ENCODE measurements around the gene ABCF2. TPM values are rescaled to one million over a fixed set of nuclear protein-coding genes. Genes with fewer than 3 reads are reported as not detected.

The ABCF2 gene
- polyA plus RNA-seq, 1 of the 3 experiments (the other 2 are of a cell fraction) = 75.4 TPM

GRCh38 chr7:151209588-151209987 is 17.4 kb downstream of the ABCF2 start (continued):
- TF ChIP-seq, protein P1, sequence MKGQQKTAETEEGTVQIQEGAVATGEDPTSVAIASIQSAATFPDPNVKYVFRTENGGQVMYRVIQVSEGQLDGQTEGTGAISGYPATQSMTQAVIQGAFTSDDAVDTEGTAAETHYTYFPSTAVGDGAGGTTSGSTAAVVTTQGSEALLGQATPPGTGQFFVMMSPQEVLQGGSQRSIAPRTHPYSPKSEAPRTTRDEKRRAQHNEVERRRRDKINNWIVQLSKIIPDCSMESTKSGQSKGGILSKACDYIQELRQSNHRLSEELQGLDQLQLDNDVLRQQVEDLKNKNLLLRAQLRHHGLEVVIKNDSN (IDR thresholded peaks at IDR 0.05; ENCODE audit: borderline replicate concordance, low read depth) = no peak
- TF ChIP-seq MAX (IDR thresholded peaks at IDR 0.05; ENCODE audit: low read depth) = no peak
- TF ChIP-seq, protein P2, sequence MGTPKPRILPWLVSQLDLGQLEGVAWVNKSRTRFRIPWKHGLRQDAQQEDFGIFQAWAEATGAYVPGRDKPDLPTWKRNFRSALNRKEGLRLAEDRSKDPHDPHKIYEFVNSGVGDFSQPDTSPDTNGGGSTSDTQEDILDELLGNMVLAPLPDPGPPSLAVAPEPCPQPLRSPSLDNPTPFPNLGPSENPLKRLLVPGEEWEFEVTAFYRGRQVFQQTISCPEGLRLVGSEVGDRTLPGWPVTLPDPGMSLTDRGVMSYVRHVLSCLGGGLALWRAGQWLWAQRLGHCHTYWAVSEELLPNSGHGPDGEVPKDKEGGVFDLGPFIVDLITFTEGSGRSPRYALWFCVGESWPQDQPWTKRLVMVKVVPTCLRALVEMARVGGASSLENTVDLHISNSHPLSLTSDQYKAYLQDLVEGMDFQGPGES (IDR thresholded peaks at IDR 0.05; ENCODE audit: low read depth, low read length) = no peak
- no peak for TF ChIP-seq RAD21 (IDR thresholded peaks at IDR 0.05; ENCODE audit: low read length)
- no peak for TF ChIP-seq RXRA (IDR thresholded peaks at IDR 0.05; ENCODE audit: borderline replicate concordance, low read depth)

DNA sequence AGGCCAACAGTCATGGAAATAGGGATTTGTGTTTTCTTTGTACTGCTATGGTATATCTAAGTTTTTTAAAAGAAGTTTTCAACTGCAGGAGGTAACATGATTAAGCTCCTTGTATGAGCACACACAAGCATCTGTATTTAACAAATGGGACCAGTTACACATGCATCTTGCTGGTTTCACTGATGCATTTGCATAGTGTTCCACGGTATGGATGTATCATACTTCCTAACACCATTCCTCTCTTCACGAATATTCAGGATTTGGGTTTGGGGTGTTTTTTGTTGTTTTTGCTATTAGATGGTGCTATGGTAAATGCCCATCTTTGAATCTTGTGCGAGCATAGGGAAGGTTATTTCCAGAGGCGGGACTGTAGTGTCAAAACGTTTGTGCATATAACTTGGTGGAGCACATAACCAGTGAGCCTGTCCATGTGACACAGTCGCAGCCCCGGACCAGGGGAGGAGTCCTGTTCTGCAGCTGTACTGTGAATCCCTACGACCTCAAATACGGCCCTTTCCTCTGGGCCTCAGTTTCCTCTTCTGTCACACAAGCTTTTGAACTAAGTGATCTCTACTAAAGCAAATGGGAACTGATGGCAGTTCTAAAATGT is 18.6 kb downstream of the ABCF2 start:
- Histone ChIP-seq H3K79me2 (ENCODE audit: insufficient read depth) (no peaks in the 10 kb centered on the region), H3K36me3 (replicated peaks in 1 of 2; ENCODE audit: control insufficient read depth in 1 of 2, insufficient read depth in 2 of 2, low read length in 1 of 2) (peaks cover 4 to 8% of the 10 kb centered on the region in 2 experiments), H4K20me1 (ENCODE audit: insufficient read depth) (0 out of 2 replicates have a peak, but pooled peaks cover 9% of the 10 kb centered on the region), H3K4me3 (ENCODE audit: low read depth in 2 of 2, low read length in 1 of 2) (no peak overlapping the region), H3K9ac (no peak overlapping the region), H3K4me1 (ENCODE audit: control insufficient read depth in 1 of 2, insufficient read depth in 2 of 2, low read depth in 1 of 2, low read length in 1 of 2) (no peaks in the 10 kb centered on the region), H3K9me2 (no peaks in the 10 kb centered on the region), H2AFZ (ENCODE audit: low read depth) (no peak overlapping the region), H3K9me3 (no peaks in the 10 kb centered on the region), H3K27me3 (ENCODE audit: insufficient read depth) (peaks cover 33% of the 10 kb centered on the region), H3K4me2 (no peak overlapping the region), H3K27ac (ENCODE audit: low read depth in 2 of 2, low read length in 1 of 2) (no peak overlapping the region), H3F3A (replicated peaks; ENCODE audit: insufficient read depth) (no peaks in the 10 kb centered on the region)
- no peak for DNase-seq
- CTCF ChIA-PET = interaction anchor here (0.7 to 0.9 kb wide), 2 partner anchors 19 to 36 kb away, joined by 3 read pairs; partner anchors contain the start of gene ABCF2
- WGBS (ENCODE audit: low lambda C conversion rate) = 64% methylated on average over 9 of the region's 9 CpGs
- POLR2A ChIA-PET = interaction anchor here (0.6 to 0.9 kb wide), 2 partner anchors 19 to 21 kb away, joined by 3 read pairs; partner anchors contain the start of gene ABCF2
- TF ChIP-seq TEAD4 (IDR thresholded peaks at IDR 0.05; ENCODE audit: borderline replicate concordance, insufficient read depth) (no peak), TAF1 (IDR thresholded peaks at IDR 0.05; ENCODE audit: borderline replicate concordance, low read depth, low read length) (no peak), SMC3 (IDR thresholded peaks at IDR 0.05; ENCODE audit: low read depth, low read length) (no peak), RAD21 (IDR thresholded peaks at IDR 0.05; ENCODE audit: low read length) (no peak), GATA2 (CRISPR knock-in tag; IDR thresholded peaks at IDR 0.05) (no peak), FOXJ3 (CRISPR knock-in tag; IDR thresholded peaks at IDR 0.05) (no peak), GABPA (IDR thresholded peaks at IDR 0.05; ENCODE audit: low read depth) (no peak)
- TF ChIP-seq, protein P1 (IDR thresholded peaks at IDR 0.05; ENCODE audit: borderline replicate concordance, low read depth) = no peak
- TF ChIP-seq, protein P3, sequence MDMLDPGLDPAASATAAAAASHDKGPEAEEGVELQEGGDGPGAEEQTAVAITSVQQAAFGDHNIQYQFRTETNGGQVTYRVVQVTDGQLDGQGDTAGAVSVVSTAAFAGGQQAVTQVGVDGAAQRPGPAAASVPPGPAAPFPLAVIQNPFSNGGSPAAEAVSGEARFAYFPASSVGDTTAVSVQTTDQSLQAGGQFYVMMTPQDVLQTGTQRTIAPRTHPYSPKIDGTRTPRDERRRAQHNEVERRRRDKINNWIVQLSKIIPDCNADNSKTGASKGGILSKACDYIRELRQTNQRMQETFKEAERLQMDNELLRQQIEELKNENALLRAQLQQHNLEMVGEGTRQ (IDR thresholded peaks at IDR 0.05; ENCODE audit: borderline replicate concordance, low read depth, low read length) = no peak

All from SK-N-SH (cell line).